ENCODE data around the gene SCUBE1. TPM values are rescaled to one million over a fixed set of nuclear protein-coding genes. Genes with fewer than 3 reads are reported as not detected.
A peak's percentile ranks its signal among the peaks of the same experiment; 100 is the strongest.

The SCUBE1 gene
- total RNA-seq (2014; rRNA removed; shearing (Covaris generic)) (2.0 and 3.2 TPM in 2 replicates), polyA plus RNA-seq (2016; fragmentation: Nextera tagmentation; extraction: Ambion mirVana) (0.52 and 0.81 TPM in 2 replicates)
- long read RNA-seq = 0 reads

DNA sequence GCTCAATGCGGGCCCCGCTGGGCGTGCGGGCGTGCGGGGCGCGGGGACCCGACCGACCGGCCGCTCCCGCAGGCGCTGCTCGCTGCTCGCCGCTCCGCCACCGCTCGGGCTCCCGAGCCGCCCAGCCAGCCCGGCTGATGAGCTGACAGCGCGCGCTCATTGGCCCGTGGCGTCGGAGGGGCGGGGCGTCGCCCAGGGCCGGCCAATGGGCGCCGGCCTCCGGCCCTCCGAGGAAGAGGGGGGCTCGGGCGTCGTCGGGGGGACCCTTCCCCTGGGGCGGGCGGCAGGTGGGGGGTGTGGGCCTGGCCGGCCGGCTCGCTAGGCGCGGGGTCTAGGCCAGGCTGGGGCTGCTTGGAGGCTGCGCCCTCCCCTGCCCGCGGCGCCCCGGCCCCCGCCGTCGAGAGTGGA is at the start of gene SCUBE1:
SCUBE1 (minus strand) TSS at position 111 of the 408 bp plus-strand sequence. CDS start 111 bp downstream, outside the sequence.
- H3K79me2 ChIP-seq (replicated peaks; ENCODE audit: insufficient read depth) = no peaks in the 10 kb centered on the region
- Mint-ChIP-seq H3K4me3 (peak within 1 kb of the TSS; percentile 73), H3K9me3 (peaks cover 4% of the 10 kb centered on the region; the same call in 2 of the 3 replicates), H3K36me3 (ENCODE audit: low read depth) (no peaks in the 10 kb centered on the region; the same call in 2 of the 3 replicates), H3K27ac (no peak within 1 kb of the TSS), H3K27me3 (ENCODE audit: insufficient read depth, low read depth, poor library complexity) (peaks cover 49% of the 10 kb centered on the region), H3K4me1 (peaks cover 29% of the 10 kb centered on the region)
- H3K27ac ChIP-seq (ENCODE audit: low read depth) = no peak within 1 kb of the TSS
- ATAC-seq (peak; percentile 76), DNase-seq (ENCODE audit: low spot score) (peak; percentile 89)
- H3K36me3 ChIP-seq (ENCODE audit: insufficient read depth) = no peaks in the 10 kb centered on the region
- peak within 1 kb of the TSS; percentile 67 for H3K4me3 ChIP-seq
- H4K20me1 ChIP-seq (replicated peaks; ENCODE audit: insufficient read depth) = no peaks in the 10 kb centered on the region
- peak within 1 kb of the TSS; percentile 82 for H3K4me2 ChIP-seq
- no peaks in the 10 kb centered on the region for H3F3A ChIP-seq (replicated peaks; ENCODE audit: low read depth)
- H2AFZ ChIP-seq = peak within 1 kb of the TSS; percentile 98
- peaks cover 49% of the 10 kb centered on the region for H3K27me3 ChIP-seq (ENCODE audit: insufficient read depth)
- 0 out of 2 replicates have a peak, but pooled peaks cover 4% of the 10 kb centered on the region for H3K4me1 ChIP-seq (ENCODE audit: insufficient read depth)
- H3K9me2 ChIP-seq (ENCODE audit: insufficient read depth) = no peaks in the 10 kb centered on the region
- TF ChIP-seq NANOG (IDR thresholded peaks at IDR 0.05; ENCODE audit: borderline replicate concordance) = no peak
- TF ChIP-seq, protein P1, sequence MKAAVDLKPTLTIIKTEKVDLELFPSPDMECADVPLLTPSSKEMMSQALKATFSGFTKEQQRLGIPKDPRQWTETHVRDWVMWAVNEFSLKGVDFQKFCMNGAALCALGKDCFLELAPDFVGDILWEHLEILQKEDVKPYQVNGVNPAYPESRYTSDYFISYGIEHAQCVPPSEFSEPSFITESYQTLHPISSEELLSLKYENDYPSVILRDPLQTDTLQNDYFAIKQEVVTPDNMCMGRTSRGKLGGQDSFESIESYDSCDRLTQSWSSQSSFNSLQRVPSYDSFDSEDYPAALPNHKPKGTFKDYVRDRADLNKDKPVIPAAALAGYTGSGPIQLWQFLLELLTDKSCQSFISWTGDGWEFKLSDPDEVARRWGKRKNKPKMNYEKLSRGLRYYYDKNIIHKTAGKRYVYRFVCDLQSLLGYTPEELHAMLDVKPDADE (IDR thresholded peaks at IDR 0.05) = no peak
- no peak for TF ChIP-seq JUNB (IDR thresholded peaks at IDR 0.05; ENCODE audit: unreplicated experiment)
- TF ChIP-seq POLR2AphosphoS5 (IDR thresholded peaks at IDR 0.05; ENCODE audit: low read depth) = no peak
- no peak for TF ChIP-seq ZNF331 (CRISPR knock-in tag; IDR thresholded peaks at IDR 0.05; ENCODE audit: low read depth)
- no peak for TF ChIP-seq STAT1 (IDR thresholded peaks at IDR 0.05; ENCODE audit: unreplicated experiment)
- TF ChIP-seq CREB1 (CRISPR knock-in tag; IDR thresholded peaks at IDR 0.05; ENCODE audit: low read depth) = 0 out of 2 replicates have a peak, but pooled peaks have one; percentile 7
- no peak for TF ChIP-seq ZNF114 (CRISPR knock-in tag; IDR thresholded peaks at IDR 0.05)

DNA sequence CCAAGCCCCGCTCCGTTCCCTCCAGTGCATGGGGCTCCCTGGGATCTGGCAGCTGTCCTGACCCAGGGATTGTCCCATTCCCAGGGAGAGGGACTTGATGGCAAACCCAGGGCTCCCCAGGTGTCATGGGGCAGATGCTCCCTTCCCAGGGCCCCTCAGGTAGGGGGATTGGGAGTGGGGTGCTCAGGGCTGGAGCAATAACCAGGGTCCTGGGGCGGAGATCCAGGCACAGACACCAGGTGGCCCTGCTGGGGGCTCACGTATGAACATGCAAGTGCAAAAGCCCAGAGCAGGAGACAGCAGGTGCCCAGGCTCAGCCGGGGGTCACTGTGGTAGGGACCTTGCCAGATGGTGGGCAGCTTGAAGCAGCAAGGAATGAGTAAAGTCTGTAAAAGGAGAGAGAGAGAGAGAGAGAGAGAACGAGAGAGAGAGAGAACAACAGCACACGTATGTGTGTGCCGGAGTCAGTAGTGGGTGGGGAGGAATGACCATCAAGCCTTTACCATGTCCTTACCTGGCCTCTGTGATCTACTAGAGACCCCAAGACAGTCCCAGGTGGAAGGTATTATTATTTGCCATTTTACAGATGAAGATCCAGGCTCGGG is 49.3 kb upstream of the SCUBE1 start:
- no peaks in the 10 kb centered on the region for H3F3A ChIP-seq (replicated peaks; ENCODE audit: low read depth)
- TF ChIP-seq ZNF331 (CRISPR knock-in tag; IDR thresholded peaks at IDR 0.05; ENCODE audit: low read depth) = no peak
- TF ChIP-seq CREB1 (CRISPR knock-in tag; IDR thresholded peaks at IDR 0.05; ENCODE audit: low read depth) = no peak
- TF ChIP-seq ZNF114 (CRISPR knock-in tag; IDR thresholded peaks at IDR 0.05) = no peak
- no peak for TF ChIP-seq NANOG (IDR thresholded peaks at IDR 0.05; ENCODE audit: borderline replicate concordance)
- Mint-ChIP-seq H3K4me1 (peaks cover 19% of the 10 kb centered on the region), H3K27me3 (ENCODE audit: insufficient read depth, low read depth, poor library complexity) (peaks cover 11% of the 10 kb centered on the region), H3K27ac (no peak overlapping the region), H3K9me3 (no peaks in the 10 kb centered on the region), H3K4me3 (no peak overlapping the region), H3K36me3 (ENCODE audit: low read depth) (no peaks in the 10 kb centered on the region)
- H2AFZ ChIP-seq = no peak overlapping the region
- no peaks in the 10 kb centered on the region for H3K9me2 ChIP-seq (ENCODE audit: insufficient read depth)
- H4K20me1 ChIP-seq (replicated peaks; ENCODE audit: insufficient read depth) = no peaks in the 10 kb centered on the region
- no peaks in the 10 kb centered on the region for H3K79me2 ChIP-seq (replicated peaks; ENCODE audit: insufficient read depth)
- no peak overlapping the region for H3K4me2 ChIP-seq
- H3K27ac ChIP-seq (ENCODE audit: low read depth) = no peak overlapping the region
- no peak for DNase-seq (ENCODE audit: low spot score)
- no peaks in the 10 kb centered on the region for H3K27me3 ChIP-seq (ENCODE audit: insufficient read depth)
- no peak for ATAC-seq
- H3K4me3 ChIP-seq = no peak overlapping the region
- H3K4me1 ChIP-seq (ENCODE audit: insufficient read depth) = no peaks in the 10 kb centered on the region; the same call in 1 of the 2 replicates
- no peaks in the 10 kb centered on the region for H3K36me3 ChIP-seq (ENCODE audit: insufficient read depth)

DNA sequence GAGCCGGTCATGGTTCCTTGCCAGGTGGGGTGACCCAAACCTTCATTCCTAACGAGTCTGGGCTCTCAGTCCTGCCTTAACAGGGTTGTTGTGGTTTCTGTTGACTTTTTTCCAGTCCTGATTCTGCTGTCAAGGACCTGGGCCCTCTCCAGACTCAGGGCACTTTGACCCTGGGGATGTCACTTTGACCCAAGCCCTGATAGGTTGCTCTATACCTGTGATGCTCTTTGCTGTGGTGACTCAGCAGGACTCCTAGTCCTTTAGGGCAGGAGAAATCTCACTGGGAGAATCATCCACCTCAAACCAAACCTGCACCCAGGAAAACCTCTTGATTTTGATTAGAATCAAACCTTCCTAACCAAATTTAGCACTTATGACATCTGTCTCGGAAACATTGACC is 48.1 kb upstream of the SCUBE1 start:
- Histone ChIP-seq H4K20me1 (replicated peaks; ENCODE audit: insufficient read depth) (no peaks in the 10 kb centered on the region), H3K4me3 (no peak overlapping the region), H3K4me2 (no peak overlapping the region), H3K36me3 (ENCODE audit: insufficient read depth) (no peaks in the 10 kb centered on the region), H3F3A (replicated peaks; ENCODE audit: low read depth) (no peaks in the 10 kb centered on the region), H2AFZ (no peak overlapping the region), H3K27me3 (ENCODE audit: insufficient read depth) (no peaks in the 10 kb centered on the region), H3K79me2 (replicated peaks; ENCODE audit: insufficient read depth) (no peaks in the 10 kb centered on the region), H3K4me1 (ENCODE audit: insufficient read depth) (no peaks in the 10 kb centered on the region; the same call in 1 of the 2 replicates), H3K27ac (ENCODE audit: low read depth) (no peak overlapping the region), H3K9me2 (ENCODE audit: insufficient read depth) (no peaks in the 10 kb centered on the region)
- ATAC-seq (no peak), DNase-seq (ENCODE audit: low spot score) (no peak)
- H3K9me3 Mint-ChIP-seq = no peaks in the 10 kb centered on the region
- no peak overlapping the region for H3K4me3 Mint-ChIP-seq
- H3K27ac Mint-ChIP-seq = no peak overlapping the region
- H3K36me3 Mint-ChIP-seq (ENCODE audit: low read depth) = no peaks in the 10 kb centered on the region
- H3K4me1 Mint-ChIP-seq = peaks cover 19% of the 10 kb centered on the region
- peaks cover 10% of the 10 kb centered on the region for H3K27me3 Mint-ChIP-seq (ENCODE audit: insufficient read depth, low read depth, poor library complexity)
- TF ChIP-seq, protein P2, sequence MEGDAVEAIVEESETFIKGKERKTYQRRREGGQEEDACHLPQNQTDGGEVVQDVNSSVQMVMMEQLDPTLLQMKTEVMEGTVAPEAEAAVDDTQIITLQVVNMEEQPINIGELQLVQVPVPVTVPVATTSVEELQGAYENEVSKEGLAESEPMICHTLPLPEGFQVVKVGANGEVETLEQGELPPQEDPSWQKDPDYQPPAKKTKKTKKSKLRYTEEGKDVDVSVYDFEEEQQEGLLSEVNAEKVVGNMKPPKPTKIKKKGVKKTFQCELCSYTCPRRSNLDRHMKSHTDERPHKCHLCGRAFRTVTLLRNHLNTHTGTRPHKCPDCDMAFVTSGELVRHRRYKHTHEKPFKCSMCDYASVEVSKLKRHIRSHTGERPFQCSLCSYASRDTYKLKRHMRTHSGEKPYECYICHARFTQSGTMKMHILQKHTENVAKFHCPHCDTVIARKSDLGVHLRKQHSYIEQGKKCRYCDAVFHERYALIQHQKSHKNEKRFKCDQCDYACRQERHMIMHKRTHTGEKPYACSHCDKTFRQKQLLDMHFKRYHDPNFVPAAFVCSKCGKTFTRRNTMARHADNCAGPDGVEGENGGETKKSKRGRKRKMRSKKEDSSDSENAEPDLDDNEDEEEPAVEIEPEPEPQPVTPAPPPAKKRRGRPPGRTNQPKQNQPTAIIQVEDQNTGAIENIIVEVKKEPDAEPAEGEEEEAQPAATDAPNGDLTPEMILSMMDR (conservative IDR thresholded peaks at IDR 0.05; ENCODE audit: low read depth in 2 of 2) = no peak
- TF ChIP-seq STAT1 (IDR thresholded peaks at IDR 0.05; ENCODE audit: unreplicated experiment) = no peak
- TF ChIP-seq, protein P1 (IDR thresholded peaks at IDR 0.05) = no peak
- TF ChIP-seq POLR2AphosphoS5 (IDR thresholded peaks at IDR 0.05; ENCODE audit: low read depth) = no peak
- TF ChIP-seq EZH2phosphoT487 (IDR thresholded peaks at IDR 0.05; ENCODE audit: unreplicated experiment) = no peak
- TF ChIP-seq ZNF114 (CRISPR knock-in tag; IDR thresholded peaks at IDR 0.05) = no peak
